Measurements from ENCODE around the gene ACTN3. TPM values are rescaled to one million over a fixed set of nuclear protein-coding genes. Genes with fewer than 3 reads are reported as not detected.

The ACTN3 gene
- total RNA-seq, 1 experiment from 2014 or later = not detected

GRCh38 chr11:66559866-66560676, 13.4 kb downstream of the ACTN3 start:
- TF ChIP-seq CTCF (IDR thresholded peaks at IDR 0.05; ENCODE audit: unreplicated experiment) = no peak
- no peak overlapping the region for H3K4me3 Mint-ChIP-seq (ENCODE audit: low read depth, unreplicated experiment)
- H3K9me3 Mint-ChIP-seq (ENCODE audit: low read depth, unreplicated experiment) = no peaks in the 10 kb centered on the region
- intact Hi-C loops (cut with micrococcal nuclease; ENCODE audit: unreplicated experiment) = no loop called here
- no peaks in the 10 kb centered on the region for H3K4me1 Mint-ChIP-seq (ENCODE audit: low read depth, unreplicated experiment)
- H3K27ac Mint-ChIP-seq (ENCODE audit: unreplicated experiment) = no peak overlapping the region
- no peak for DNase-seq
- BruUV-seq (replicated peaks) = no TSS peak
- CTCF ChIA-PET = interaction anchor here (0.6 kb wide), 1 partner anchor 324 kb away, joined by 3 read pairs; no protein-coding TSS in a partner anchor
- H3K36me3 Mint-ChIP-seq (ENCODE audit: insufficient read depth, unreplicated experiment) = no peaks in the 10 kb centered on the region
- peaks cover 86% of the 10 kb centered on the region for H3K27me3 Mint-ChIP-seq (ENCODE audit: unreplicated experiment)

GRCh38 chr11:66561178-66561974, 14.7 kb downstream of the ACTN3 start:
- CTCF ChIA-PET = interaction anchor here (0.6 kb wide), 1 partner anchor 8 kb away, joined by 4 read pairs; no protein-coding TSS in a partner anchor
- Mint-ChIP-seq H3K27me3 (ENCODE audit: unreplicated experiment) (peaks cover 84% of the 10 kb centered on the region), H3K27ac (ENCODE audit: unreplicated experiment) (no peak overlapping the region), H3K4me1 (ENCODE audit: low read depth, unreplicated experiment) (no peaks in the 10 kb centered on the region), H3K4me3 (ENCODE audit: low read depth, unreplicated experiment) (no peak overlapping the region), H3K36me3 (ENCODE audit: insufficient read depth, unreplicated experiment) (no peaks in the 10 kb centered on the region), H3K9me3 (ENCODE audit: low read depth, unreplicated experiment) (no peaks in the 10 kb centered on the region)
- BruUV-seq (replicated peaks) = no TSS peak
- no peak for TF ChIP-seq CTCF (IDR thresholded peaks at IDR 0.05; ENCODE audit: unreplicated experiment)
- no peak for DNase-seq
- intact Hi-C loops (cut with micrococcal nuclease; ENCODE audit: unreplicated experiment) = no loop called here

- CTCF ChIA-PET = interaction anchor here (0.6 kb wide), 1 partner anchor 8 kb away, joined by 4 read pairs; no protein-coding TSS in a partner anchor
- Mint-ChIP-seq H3K27me3 (ENCODE audit: unreplicated experiment) (peaks cover 85% of the 10 kb centered on the region), H3K4me1 (ENCODE audit: low read depth, unreplicated experiment) (no peaks in the 10 kb centered on the region), H3K27ac (ENCODE audit: unreplicated experiment) (no peak overlapping the region), H3K4me3 (ENCODE audit: low read depth, unreplicated experiment) (no peak overlapping the region), H3K36me3 (ENCODE audit: insufficient read depth, unreplicated experiment) (no peaks in the 10 kb centered on the region), H3K9me3 (ENCODE audit: low read depth, unreplicated experiment) (no peaks in the 10 kb centered on the region)
- TF ChIP-seq CTCF (IDR thresholded peaks at IDR 0.05; ENCODE audit: unreplicated experiment) = no peak
- no peak for DNase-seq
- intact Hi-C loops (cut with micrococcal nuclease; ENCODE audit: unreplicated experiment) = no loop called here
- BruUV-seq (replicated peaks) = no TSS peak
Measured at GRCh38 chr11:66561975-66562248, 15.2 kb downstream of the ACTN3 start.

- DNase-seq = no peak
- no peak overlapping the region for H3K4me3 Mint-ChIP-seq (ENCODE audit: low read depth, unreplicated experiment)
- CTCF ChIA-PET = interaction anchor here (0.6 kb wide), 1 partner anchor 9 kb away, joined by 4 read pairs; no protein-coding TSS in a partner anchor
- H3K27ac Mint-ChIP-seq (ENCODE audit: unreplicated experiment) = no peak overlapping the region
- H3K27me3 Mint-ChIP-seq (ENCODE audit: unreplicated experiment) = peaks cover 85% of the 10 kb centered on the region
- no TSS peak for BruUV-seq (replicated peaks)
- intact Hi-C loops (cut with micrococcal nuclease; ENCODE audit: unreplicated experiment) = no loop called here
- TF ChIP-seq CTCF (IDR thresholded peaks at IDR 0.05; ENCODE audit: unreplicated experiment) = no peak
- no peaks in the 10 kb centered on the region for H3K4me1 Mint-ChIP-seq (ENCODE audit: low read depth, unreplicated experiment)
- H3K36me3 Mint-ChIP-seq (ENCODE audit: insufficient read depth, unreplicated experiment) = no peaks in the 10 kb centered on the region
- no peaks in the 10 kb centered on the region for H3K9me3 Mint-ChIP-seq (ENCODE audit: low read depth, unreplicated experiment)
Measured at GRCh38 chr11:66562275-66562674, 15.6 kb downstream of the ACTN3 start.
